ENCODE data around the gene ULBP1. TPM values are rescaled to one million over a fixed set of nuclear protein-coding genes. Genes with fewer than 3 reads are reported as not detected.
A peak's percentile ranks its signal among the peaks of the same experiment; 100 is the strongest.
"Not testable (repeated sequence)": the region's sequence is repeated elsewhere in the genome, so short reads cannot be mapped to it uniquely, and the experiment has no call there.

Gene ULBP1
- total and polyA plus RNA-seq, 12 donors = 0.07 to 0.46 (median 0.23) TPM

- intact Hi-C loops (cut with DNase I) = loop anchor here in 2 of 10 donors (5.0 kb wide), 1 partner anchor 70 kb away; no protein-coding TSS in a partner anchor
- Histone ChIP-seq H3K9me3 (no peaks in the 10 kb centered on the region), H3K36me3 (no peaks in the 10 kb centered on the region), H3K4me1 (peaks cover 6 to 16% (median 11%) of the 10 kb centered on the region in 9 donors), H3K27me3 (peaks cover 8 to 74% (median 64%) of the 10 kb centered on the region in 7 donors), H3K4me3 (no peak overlapping the region), H3K27ac (no peak overlapping the region)
- DNase-seq (no peak), ATAC-seq (no peak)
- TF ChIP-seq, protein P1, sequence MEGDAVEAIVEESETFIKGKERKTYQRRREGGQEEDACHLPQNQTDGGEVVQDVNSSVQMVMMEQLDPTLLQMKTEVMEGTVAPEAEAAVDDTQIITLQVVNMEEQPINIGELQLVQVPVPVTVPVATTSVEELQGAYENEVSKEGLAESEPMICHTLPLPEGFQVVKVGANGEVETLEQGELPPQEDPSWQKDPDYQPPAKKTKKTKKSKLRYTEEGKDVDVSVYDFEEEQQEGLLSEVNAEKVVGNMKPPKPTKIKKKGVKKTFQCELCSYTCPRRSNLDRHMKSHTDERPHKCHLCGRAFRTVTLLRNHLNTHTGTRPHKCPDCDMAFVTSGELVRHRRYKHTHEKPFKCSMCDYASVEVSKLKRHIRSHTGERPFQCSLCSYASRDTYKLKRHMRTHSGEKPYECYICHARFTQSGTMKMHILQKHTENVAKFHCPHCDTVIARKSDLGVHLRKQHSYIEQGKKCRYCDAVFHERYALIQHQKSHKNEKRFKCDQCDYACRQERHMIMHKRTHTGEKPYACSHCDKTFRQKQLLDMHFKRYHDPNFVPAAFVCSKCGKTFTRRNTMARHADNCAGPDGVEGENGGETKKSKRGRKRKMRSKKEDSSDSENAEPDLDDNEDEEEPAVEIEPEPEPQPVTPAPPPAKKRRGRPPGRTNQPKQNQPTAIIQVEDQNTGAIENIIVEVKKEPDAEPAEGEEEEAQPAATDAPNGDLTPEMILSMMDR (IDR thresholded peaks at IDR 0.05) = peak in 8 of 9 donors; percentile 6 to 40 (median 31)
- 68 to 75% methylated on average over 7 of the region's 7 CpGs for WGBS, 2 donors
Observed at GRCh38 chr6:150006961-150007464, 43.3 kb downstream of the ULBP1 start.

GRCh38 chr6:150008588-150008987, 44.8 kb downstream of the ULBP1 start:
- ATAC-seq = no peak
- H3K27me3 ChIP-seq = peaks cover 8 to 87% (median 71%) of the 10 kb centered on the region in 7 donors
- no peaks in the 10 kb centered on the region for H3K36me3 ChIP-seq
- H3K4me1 ChIP-seq = peaks cover 6 to 16% (median 11%) of the 10 kb centered on the region in 9 donors
- H3K4me3 ChIP-seq = no peak overlapping the region
- DNase-seq = no peak
- intact Hi-C loops (cut with DNase I) = loop anchor here in 2 of 10 donors (5.0 kb wide), 1 partner anchor 71 kb away; no protein-coding TSS in a partner anchor
- WGBS, 2 donors = 48 to 50% methylated on average over 9 of the region's 9 CpGs
- H3K27ac ChIP-seq = no peak overlapping the region
- TF ChIP-seq, protein P1 (IDR thresholded peaks at IDR 0.05) = no peak
- no peaks in the 10 kb centered on the region for H3K9me3 ChIP-seq

DNA sequence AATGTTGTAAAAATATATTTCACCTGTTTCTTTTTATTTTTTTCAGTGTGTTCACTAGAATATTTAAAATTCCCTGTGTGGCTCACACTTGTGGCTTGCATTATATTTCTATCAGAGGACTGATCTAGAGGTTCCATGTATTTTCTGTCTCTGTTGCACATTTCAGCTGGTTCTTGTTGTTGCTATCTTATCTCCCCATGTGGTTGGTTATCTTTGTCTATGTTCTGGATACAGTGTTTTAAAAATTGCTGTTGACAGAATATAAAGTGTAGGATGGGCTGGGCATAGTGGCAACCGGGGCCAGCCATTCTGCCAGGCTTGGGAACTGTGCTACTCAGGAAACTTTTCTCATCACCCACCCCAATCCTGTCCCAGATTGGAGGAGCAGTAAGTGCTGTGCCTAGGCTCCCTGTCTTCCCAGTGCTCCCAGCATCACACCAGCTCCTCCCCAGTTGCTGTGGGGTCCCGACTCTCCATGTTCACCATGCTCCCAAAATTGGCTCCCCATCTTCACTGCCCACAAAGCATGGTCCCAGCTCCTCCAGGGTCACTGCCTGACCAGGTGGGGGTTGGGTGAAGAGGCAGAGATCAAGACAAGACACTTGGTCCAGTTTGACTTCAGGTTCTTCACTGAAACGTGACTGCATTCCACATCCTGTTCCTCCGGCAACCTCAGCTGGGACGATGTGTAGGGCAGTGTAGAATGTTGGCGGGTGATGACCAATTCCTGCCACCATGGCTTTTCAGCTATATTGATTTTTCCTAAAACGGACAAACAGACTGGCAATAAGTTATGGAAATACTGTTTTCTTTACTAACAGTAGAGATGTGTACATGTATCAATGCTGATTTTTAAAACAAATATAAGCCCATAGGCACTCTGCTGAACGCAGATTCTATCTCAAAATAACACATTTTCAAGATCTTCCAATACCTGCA, 49.4 kb downstream of the ULBP1 start:
- DNase-seq, H3K27ac ChIP-seq, ATAC-seq, H3K9me3 ChIP-seq, H3K4me3 ChIP-seq, H3K36me3 ChIP-seq: not testable (repeated sequence)
- intact Hi-C loops (cut with DNase I) = loop anchor here in 3 of 10 donors (10.0 kb wide), 1 partner anchor 178 kb away; no protein-coding TSS in a partner anchor
- WGBS, 2 donors = 36 to 38% methylated on average over 8 of the region's 8 CpGs
- H3K4me1 ChIP-seq = peaks cover 0 to 10% (median 0%) of the 10 kb centered on the region in 9 donors
- H3K27me3 ChIP-seq = peaks cover 24 to 97% (median 82%) of the 10 kb centered on the region in 7 donors

DNA sequence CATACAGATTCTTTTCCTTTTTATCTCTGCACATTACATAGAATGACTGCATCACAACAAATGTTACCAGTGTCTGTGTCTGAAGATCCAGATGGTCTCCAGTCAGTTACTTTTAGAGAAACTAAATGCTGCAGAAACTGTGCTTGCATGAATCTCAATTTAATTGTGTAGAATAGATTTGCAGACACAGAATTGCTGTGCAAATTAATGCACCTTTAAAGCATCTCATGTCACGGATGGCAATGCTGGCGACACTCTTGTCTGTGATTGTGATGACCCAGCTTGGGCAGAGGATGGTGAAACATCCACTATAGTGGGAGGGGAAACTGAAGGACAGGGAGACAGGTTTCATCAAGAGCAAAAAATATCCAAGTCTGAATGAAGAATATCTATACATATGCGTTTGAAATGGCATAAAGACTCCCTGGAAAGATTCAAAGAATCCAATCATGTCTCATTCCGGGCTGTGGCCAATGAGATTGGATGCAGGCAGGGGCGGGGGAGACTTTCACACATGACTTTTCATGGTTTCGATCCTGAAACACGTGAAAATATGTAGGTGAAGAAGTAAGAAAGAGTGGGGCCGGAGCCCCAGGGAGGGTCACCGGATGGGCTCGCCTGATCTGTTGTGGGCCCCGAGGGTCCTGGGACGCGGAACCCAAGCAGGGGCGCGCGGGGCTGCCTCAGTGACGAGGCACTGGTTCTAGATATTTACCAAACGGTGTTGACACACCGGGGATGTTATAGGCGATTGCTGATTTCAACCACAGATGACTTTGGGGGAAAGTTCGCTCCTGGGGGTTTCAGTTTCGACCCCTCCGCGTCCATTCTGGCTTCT, 50.3 kb downstream of the ULBP1 start:
- intact Hi-C loops (cut with DNase I) = loop anchor here in 3 of 10 donors (10.0 kb wide), 1 partner anchor 179 kb away; no protein-coding TSS in a partner anchor
- H3K9me3 ChIP-seq, H3K36me3 ChIP-seq, DNase-seq, H3K27ac ChIP-seq, ATAC-seq, H3K4me3 ChIP-seq: not testable (repeated sequence)
- Histone ChIP-seq H3K4me1 (peaks cover 0 to 10% (median 0%) of the 10 kb centered on the region in 9 donors), H3K27me3 (peaks cover 23 to 99% (median 82%) of the 10 kb centered on the region in 7 donors)
- WGBS, 2 donors = 9 to 17% methylated on average over 11 of the region's 24 CpGs

DNA sequence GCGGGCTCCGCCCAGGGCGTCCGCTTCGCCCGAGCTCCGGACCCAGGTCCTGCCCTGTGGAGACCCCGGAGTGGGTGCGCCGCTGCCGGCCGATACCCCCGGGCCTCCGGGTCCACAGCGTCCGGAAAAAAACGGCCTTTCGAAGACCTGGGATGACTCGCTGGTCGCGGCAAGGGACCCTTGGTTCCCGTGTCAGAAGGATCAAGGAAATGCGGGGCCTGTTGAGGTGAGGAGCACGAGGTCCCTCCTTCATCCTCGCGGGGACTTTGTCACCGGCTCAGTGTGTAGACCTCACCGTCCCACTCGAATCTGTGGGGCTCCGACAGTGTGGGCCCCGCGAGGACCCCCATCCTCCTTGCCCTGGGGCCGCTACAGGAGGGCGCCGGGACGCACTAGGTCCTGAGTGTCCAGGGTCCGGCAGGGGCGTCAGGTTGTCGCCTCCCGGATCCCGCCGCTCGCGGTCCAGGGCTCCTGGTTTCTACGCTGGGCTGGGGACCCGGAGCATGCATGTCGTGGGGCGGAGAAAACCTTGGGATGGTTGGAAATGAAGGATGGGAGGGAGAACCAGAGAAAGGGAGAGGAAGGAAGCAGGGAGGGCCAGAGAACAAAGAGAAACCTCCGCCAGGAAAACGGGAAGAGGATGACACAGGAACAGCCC, 51.0 kb downstream of the ULBP1 start:
- peak in 1 of 8 donors; percentile 42 for ATAC-seq
- Histone ChIP-seq H3K4me1 (peaks cover 0 to 10% (median 0%) of the 10 kb centered on the region in 9 donors), H3K27me3 (peaks cover 16 to 96% (median 80%) of the 10 kb centered on the region in 7 donors)
- not testable (repeated sequence) for DNase-seq, H3K27ac ChIP-seq, H3K36me3 ChIP-seq, H3K9me3 ChIP-seq, H3K4me3 ChIP-seq
- intact Hi-C loops (cut with DNase I) = loop anchor here in 5 of 10 donors (5.0 to 10.0 kb wide), 3 partner anchors 177 to 182 kb away; no protein-coding TSS in a partner anchor
- WGBS, 2 donors = 4% methylated on average over 36 to 44 of the region's 50 CpGs

DNA sequence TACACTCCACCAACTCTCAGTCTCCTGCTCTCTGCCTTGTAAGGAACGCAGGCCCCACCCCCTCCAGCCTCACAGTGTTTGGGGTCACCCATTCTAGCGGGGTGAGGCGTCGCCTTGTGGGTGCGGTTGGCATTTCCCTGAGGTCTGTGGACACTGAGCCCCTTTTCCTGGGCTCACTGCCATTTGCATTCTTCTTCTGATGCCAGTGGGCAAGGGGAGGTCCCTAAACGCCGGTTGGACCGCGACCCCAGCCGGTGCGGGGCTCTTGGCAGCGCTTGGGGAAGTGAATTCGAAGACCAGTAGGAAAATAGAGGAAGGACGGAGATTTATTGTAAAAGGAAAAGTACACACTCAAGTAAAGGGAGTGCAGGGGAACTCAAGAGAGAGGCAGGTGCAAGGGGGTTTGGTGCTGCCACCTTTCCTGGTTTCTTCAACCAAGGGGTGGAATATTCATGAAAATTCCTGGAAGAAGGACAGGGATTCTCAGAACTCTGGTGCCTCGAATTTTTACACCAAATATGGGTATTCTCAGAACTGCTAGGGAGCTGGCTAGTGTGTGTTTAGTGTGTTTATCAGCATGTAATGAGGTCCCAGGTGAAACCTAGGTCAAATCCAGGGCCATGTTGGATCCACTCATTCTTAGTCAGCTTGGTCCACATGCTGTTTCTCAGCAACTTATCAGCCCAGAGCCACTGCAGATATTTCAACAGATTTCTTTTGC, 51.7 kb downstream of the ULBP1 start:
- H3K4me3 ChIP-seq, H3K9me3 ChIP-seq, DNase-seq, H3K27ac ChIP-seq, H3K36me3 ChIP-seq: not testable (repeated sequence)
- intact Hi-C loops (cut with DNase I) = loop anchor here in 9 of 10 donors (1.0 to 10.0 kb wide), 6 partner anchors 81 to 183 kb away; no protein-coding TSS in a partner anchor
- WGBS, 2 donors = 3 to 5% methylated on average over 15 of the region's 15 CpGs
- peaks cover 0 to 10% (median 0%) of the 10 kb centered on the region in 9 donors for H3K4me1 ChIP-seq
- peak in 3 of 8 donors; percentile 19 to 56 (median 45) for ATAC-seq
- peaks cover 16 to 89% (median 79%) of the 10 kb centered on the region in 7 donors for H3K27me3 ChIP-seq

All from heart right ventricle (tissue), 16 donors.